Stimulated activated CD8-positive, alpha-beta memory T cell treated with anti-CD3 and anti-CD28 coated beads, Interleukin-4, amount 100 ng/mL, for 24 hours (primary cell): ENCODE results near the gene ZNF862.

Experiments used
- DNase-seq: peaks from one replicate; pipeline ENCODE4 v3.0.0-alpha.2; 2020; ENCODE audit warnings: low read depth

ZNF862 gene

GRCh38 chr7:149845257-149845980, 7.2 kb downstream of the ZNF862 start:
- DNase-seq, result no peak

GRCh38 chr7:149846021-149846420, 7.8 kb downstream of the ZNF862 start:
- DNase-seq, result no peak

GRCh38 chr7:149846436-149847046, 8.4 kb downstream of the ZNF862 start:
- no peak for DNase-seq

GRCh38 chr7:149849174-149849573, 11.0 kb downstream of the ZNF862 start:
- no peak for DNase-seq

GRCh38 chr7:149850007-149850594, 11.9 kb downstream of the ZNF862 start:
- no peak for DNase-seq

- no peak for DNase-seq
Observed at GRCh38 chr7:149850716-149851115, 12.5 kb downstream of the ZNF862 start.

GRCh38 chr7:149851449-149851848, 13.3 kb downstream of the ZNF862 start:
- DNase-seq, result no peak

- no peak for DNase-seq
Observed at GRCh38 chr7:149853157-149853556, 15.0 kb downstream of the ZNF862 start.

- no peak for DNase-seq
Observed at GRCh38 chr7:149854611-149855360, 16.6 kb downstream of the ZNF862 start.

- DNase-seq, result no peak
Observed at GRCh38 chr7:149855361-149856305, 17.5 kb downstream of the ZNF862 start.

- DNase-seq, result no peak
Observed at GRCh38 chr7:149856583-149856982, 18.4 kb downstream of the ZNF862 start.

- no peak for DNase-seq
Observed at GRCh38 chr7:149859369-149859768, 21.2 kb downstream of the ZNF862 start.

GRCh38 chr7:149859876-149860275, 21.7 kb downstream of the ZNF862 start:
- DNase-seq, result no peak

- DNase-seq, result no peak
Observed at GRCh38 chr7:149860821-149861727, 22.9 kb downstream of the ZNF862 start.

GRCh38 chr7:149861728-149862045, 23.5 kb downstream of the ZNF862 start:
- DNase-seq, result no peak

GRCh38 chr7:149862156-149862555, 24.0 kb downstream of the ZNF862 start:
- DNase-seq, result no peak

GRCh38 chr7:149863500-149863899, 25.3 kb downstream of the ZNF862 start:
- no peak for DNase-seq

GRCh38 chr7:149864023-149864422, 25.8 kb downstream of the ZNF862 start:
- DNase-seq, result no peak

- DNase-seq, result no peak
Observed at GRCh38 chr7:149864751-149865150, 26.6 kb downstream of the ZNF862 start.

GRCh38 chr7:149865437-149865836, 27.3 kb downstream of the ZNF862 start:
- DNase-seq, result no peak
